Type B pancreatic cell (in vitro differentiated cells): ENCODE data around the gene OR3A2. TPM values are rescaled to one million over a fixed set of nuclear protein-coding genes. Genes with fewer than 3 reads are reported as not detected.
"Not testable (repeated sequence)": the region's sequence is repeated elsewhere in the genome, so short reads cannot be mapped to it uniquely, and the experiment has no call there.

ENCODE experiments used
- DNase-seq: peaks from one replicate; pipeline ENCODE4 v3.0.0; 2021; ENCODE audit warnings: mixed read lengths; ENCODE audit not compliant: unreplicated experiment; ENCODE audit errors: extremely low spot score
- H3K27ac Mint-ChIP-seq: 2 replicates; pipeline ENCODE4 v1.8.0; 2021; ENCODE audit warnings: mild to moderate bottlenecking, mixed read lengths
- H3K27me3 Mint-ChIP-seq: 2 replicates; pipeline ENCODE4 v1.8.0; 2021; ENCODE audit warnings: mixed read lengths
- H3K36me3 Mint-ChIP-seq: 2 replicates; pipeline ENCODE4 v1.8.0; 2021; ENCODE audit warnings: mixed read lengths
- H3K4me1 Mint-ChIP-seq: one replicate; pipeline ENCODE4 v1.8.0; 2021; ENCODE audit warnings: mixed read lengths; ENCODE audit not compliant: unreplicated experiment
- H3K4me3 Mint-ChIP-seq: 2 replicates; pipeline ENCODE4 v1.8.0; 2021; ENCODE audit warnings: mild to moderate bottlenecking, mixed read lengths
- H3K9me3 Mint-ChIP-seq: 2 replicates; pipeline ENCODE4 v1.8.0; 2021; ENCODE audit warnings: mixed read lengths
- CTCF ChIP-seq: fragments of 200-600 bp; sonication (generic); conservative IDR thresholded peaks from 2 replicates; pipeline ENCODE4 v1.5.0; 2021; ENCODE audit warnings: antibody characterized with exemption, mild to moderate bottlenecking
- long read RNA-seq: library from polyadenylated mRNA; unstranded; transcript quantifications from one replicate; pipeline ENCODE4 v2.0.0, GENCODE V29; 2020
- total RNA-seq: library from RNA; stranded (reverse); gene quantifications from 2 replicates; pipeline ENCODE4 v1.2.1, GENCODE V29; 2021; ENCODE audit warnings: low replicate concordance

OR3A2 gene
- total RNA-seq: not detected in 2 replicates
- long read RNA-seq: 0 reads

- Mint-ChIP-seq H3K4me3 (no peak within 1 kb of the TSS), H3K27me3 (no peaks in the 10 kb centered on the region), H3K9me3 (peaks cover 4% of the 10 kb centered on the region), H3K27ac (no peak within 1 kb of the TSS), H3K36me3 (no peaks in the 10 kb centered on the region), H3K4me1 (no peaks in the 10 kb centered on the region)
- no peak for TF ChIP-seq CTCF
- no peak for DNase-seq
These were observed at the start of gene OR3A2 for GRCh38 chr17:3385869-3386816. Gene OR3A2, minus strand, starts transcription at chr17:3386308.

GRCh38 chr17:3433741-3434140 is 47.6 kb upstream of the OR3A2 start, which contains the start of gene OR1E2:
Gene OR1E2, minus strand, starts transcription at chr17:3433841. Its CDS starts 0 bp downstream, at chr17:3433841.
- peaks cover 5% of the 10 kb centered on the region for H3K9me3 Mint-ChIP-seq
- no peak within 1 kb of the TSS for H3K27ac Mint-ChIP-seq
- no peaks in the 10 kb centered on the region for H3K4me1 Mint-ChIP-seq
- no peaks in the 10 kb centered on the region for H3K36me3 Mint-ChIP-seq
- H3K27me3 Mint-ChIP-seq: peaks cover 11% of the 10 kb centered on the region
- TF ChIP-seq CTCF: no peak
- H3K4me3 Mint-ChIP-seq: no peak within 1 kb of the TSS
- no peak for DNase-seq

DNA sequence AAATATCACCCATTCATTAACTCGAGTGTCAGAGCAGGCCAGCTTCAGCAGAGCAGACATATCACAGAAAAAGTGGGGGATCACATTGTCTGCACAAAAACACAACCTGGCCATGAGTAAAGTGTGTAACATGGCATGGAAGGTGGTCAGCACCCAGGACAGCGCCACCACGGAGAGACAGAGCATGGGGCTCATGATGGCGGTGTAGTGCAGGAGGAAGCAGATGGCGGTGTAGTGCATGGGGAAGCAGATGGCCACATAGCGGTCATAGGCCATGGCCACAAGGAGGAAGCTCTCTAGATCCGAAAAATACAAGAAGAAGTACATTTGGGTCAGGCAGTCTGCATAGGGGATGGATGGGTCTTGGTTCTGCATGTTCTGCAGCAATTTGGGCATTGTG is 47.1 kb upstream of the OR3A2 start:
- H3K4me1 Mint-ChIP-seq, H3K27ac Mint-ChIP-seq, DNase-seq, H3K4me3 Mint-ChIP-seq, H3K36me3 Mint-ChIP-seq, H3K9me3 Mint-ChIP-seq, H3K27me3 Mint-ChIP-seq: not testable (repeated sequence)

GRCh38 chr17:3418222-3418621 is 32.1 kb upstream of the OR3A2 start:
- no peak for DNase-seq
- Mint-ChIP-seq H3K9me3 (peaks cover 3% of the 10 kb centered on the region), H3K27me3 (no peaks in the 10 kb centered on the region), H3K4me3 (no peak overlapping the region), H3K36me3 (no peaks in the 10 kb centered on the region), H3K4me1 (no peaks in the 10 kb centered on the region), H3K27ac (no peak overlapping the region)
- no peak for TF ChIP-seq CTCF

GRCh38 chr17:3415610-3416009 is 29.5 kb upstream of the OR3A2 start:
- no peaks in the 10 kb centered on the region for H3K27me3 Mint-ChIP-seq
- no peak for DNase-seq
- H3K9me3 Mint-ChIP-seq: peaks cover 5% of the 10 kb centered on the region
- no peak overlapping the region for H3K27ac Mint-ChIP-seq
- H3K4me3 Mint-ChIP-seq: no peak overlapping the region
- H3K36me3 Mint-ChIP-seq: no peaks in the 10 kb centered on the region
- TF ChIP-seq CTCF: no peak
- H3K4me1 Mint-ChIP-seq: no peaks in the 10 kb centered on the region

GRCh38 chr17:3412216-3412615 is 26.1 kb upstream of the OR3A2 start:
- H3K36me3 Mint-ChIP-seq, DNase-seq, H3K4me1 Mint-ChIP-seq, H3K4me3 Mint-ChIP-seq, H3K27me3 Mint-ChIP-seq, H3K27ac Mint-ChIP-seq: not testable (repeated sequence)
- H3K9me3 Mint-ChIP-seq: peaks cover 12% of the 10 kb centered on the region
